GM21723 (cell line): ENCODE results near the gene NAB2.
"Not testable (repeated sequence)": the region's sequence is repeated elsewhere in the genome, so short reads cannot be mapped to it uniquely, and the experiment has no call there.

Experiments used
- ATAC-seq: cut with Tn5 transposase; IDR thresholded peaks from one replicate; pipeline ENCODE4 v1.9.1; 2021; ENCODE audit warnings: mild to moderate bottlenecking, moderate library complexity; ENCODE audit not compliant: unreplicated experiment

Gene NAB2, protein sequence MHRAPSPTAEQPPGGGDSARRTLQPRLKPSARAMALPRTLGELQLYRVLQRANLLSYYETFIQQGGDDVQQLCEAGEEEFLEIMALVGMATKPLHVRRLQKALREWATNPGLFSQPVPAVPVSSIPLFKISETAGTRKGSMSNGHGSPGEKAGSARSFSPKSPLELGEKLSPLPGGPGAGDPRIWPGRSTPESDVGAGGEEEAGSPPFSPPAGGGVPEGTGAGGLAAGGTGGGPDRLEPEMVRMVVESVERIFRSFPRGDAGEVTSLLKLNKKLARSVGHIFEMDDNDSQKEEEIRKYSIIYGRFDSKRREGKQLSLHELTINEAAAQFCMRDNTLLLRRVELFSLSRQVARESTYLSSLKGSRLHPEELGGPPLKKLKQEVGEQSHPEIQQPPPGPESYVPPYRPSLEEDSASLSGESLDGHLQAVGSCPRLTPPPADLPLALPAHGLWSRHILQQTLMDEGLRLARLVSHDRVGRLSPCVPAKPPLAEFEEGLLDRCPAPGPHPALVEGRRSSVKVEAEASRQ

DNA sequence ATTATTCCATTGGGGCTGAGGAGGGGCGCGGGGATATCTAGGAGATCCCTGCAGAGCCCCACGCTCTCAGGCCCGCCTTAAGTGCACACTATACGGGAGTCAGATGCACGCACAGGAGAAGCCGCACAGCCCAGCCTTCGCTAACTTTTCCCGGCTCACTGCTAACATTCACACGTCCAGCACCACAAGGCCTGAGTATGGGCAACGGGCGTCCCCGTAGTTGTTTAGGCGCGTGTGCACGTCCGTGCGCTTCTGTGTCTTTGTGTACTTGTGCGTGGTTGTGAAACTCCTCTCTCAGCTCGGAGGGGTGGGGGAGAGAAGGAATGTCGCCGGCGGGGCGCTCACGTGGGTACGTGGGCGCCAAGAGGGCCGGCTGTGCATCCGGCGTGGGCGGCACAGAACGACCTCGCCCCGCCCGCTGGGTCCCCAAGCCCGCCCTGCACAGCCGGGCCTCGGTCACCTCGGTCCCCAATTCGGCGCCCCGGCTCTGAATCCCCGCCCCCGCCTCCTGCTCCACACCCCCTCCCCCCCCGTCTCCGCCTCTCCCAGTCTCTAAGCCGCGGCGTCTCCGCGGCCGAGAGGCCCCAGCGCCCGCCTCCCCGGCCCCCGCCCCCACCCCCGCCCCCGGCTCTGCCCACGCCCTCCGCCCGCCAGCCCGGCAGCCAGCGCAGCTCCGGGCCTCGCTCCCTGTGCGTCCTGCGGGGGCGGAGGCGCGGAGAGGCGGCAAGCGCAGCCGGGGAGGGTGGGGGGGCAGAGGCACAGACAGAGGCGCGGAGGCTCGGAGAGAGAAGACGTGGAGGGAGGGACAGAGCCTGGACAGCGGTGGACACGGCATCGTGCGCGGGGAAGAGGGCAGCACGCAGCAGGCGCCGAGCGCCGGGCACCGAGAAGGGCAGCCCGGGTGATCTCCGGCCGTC is at the start of gene NAB2:
TSS of gene NAB2 (plus strand) at position 761 of the 917 bp plus-strand sequence. CDS start 158 bp downstream, outside the sequence.
- ATAC-seq, result peak; percentile 56

- no peak for ATAC-seq
Observed at GRCh38 chr12:57040211-57040610, 48.7 kb upstream of the NAB2 start.

DNA sequence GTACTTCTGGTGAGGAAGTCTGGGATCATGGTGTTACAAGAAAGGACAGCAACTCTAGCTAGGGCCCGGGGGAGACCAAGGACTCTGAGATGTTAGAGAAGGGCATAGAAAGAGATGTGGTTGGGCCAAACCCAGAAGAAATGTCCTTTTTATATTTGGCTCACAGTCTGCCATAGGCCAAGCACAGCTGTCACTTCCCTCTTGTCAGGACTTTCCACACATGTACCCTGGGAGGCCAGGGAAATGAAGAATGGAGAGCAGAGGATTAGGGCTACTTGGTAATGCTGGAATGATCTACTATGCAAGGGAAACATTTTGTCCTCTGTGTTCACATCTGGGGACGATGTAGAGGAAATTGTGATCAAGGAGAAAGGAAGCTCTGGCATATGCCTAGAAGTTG is 48.2 kb upstream of the NAB2 start:
- no peak for ATAC-seq

DNA sequence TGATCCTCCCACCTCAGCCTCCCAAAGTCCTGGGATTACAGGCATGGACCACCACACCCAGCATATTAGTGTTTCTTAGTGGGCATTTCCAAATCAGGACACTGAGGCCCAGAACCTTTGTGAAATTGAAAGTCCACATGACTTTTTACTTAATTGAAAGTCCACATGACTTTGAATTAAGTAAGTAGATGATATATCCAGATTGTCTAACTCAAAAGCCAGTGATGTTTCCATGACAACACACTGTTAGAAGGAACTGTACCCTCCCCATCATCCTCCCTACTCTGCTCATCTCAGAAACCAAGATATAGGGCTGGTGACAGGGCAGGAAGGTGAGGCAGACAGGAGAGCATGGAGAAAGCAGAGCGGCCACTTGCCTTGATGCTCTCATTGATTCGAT is 46.2 kb upstream of the NAB2 start:
- no peak for ATAC-seq

- ATAC-seq, result no peak
Observed at GRCh38 chr12:57044468-57044867, 44.4 kb upstream of the NAB2 start.

DNA sequence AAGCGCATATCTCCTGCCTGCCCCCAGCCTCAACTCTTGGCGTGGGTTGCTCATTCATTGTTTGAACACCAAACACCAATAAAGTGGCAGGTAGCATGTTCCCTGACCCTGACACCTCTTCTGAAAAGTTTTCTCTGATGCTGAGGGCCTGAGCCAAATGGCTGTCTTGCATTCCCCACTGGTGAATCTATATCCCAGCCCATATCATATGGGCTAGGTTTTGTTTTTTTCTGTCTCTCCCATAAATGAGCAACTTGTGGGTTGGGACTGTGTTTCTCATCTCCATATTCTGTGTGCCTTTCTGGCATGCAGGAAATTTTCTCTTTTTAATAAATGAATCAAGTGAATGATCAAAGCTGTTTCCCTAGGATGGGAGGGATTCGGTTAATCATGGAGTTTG is 44.0 kb upstream of the NAB2 start:
- ATAC-seq, result no peak

DNA sequence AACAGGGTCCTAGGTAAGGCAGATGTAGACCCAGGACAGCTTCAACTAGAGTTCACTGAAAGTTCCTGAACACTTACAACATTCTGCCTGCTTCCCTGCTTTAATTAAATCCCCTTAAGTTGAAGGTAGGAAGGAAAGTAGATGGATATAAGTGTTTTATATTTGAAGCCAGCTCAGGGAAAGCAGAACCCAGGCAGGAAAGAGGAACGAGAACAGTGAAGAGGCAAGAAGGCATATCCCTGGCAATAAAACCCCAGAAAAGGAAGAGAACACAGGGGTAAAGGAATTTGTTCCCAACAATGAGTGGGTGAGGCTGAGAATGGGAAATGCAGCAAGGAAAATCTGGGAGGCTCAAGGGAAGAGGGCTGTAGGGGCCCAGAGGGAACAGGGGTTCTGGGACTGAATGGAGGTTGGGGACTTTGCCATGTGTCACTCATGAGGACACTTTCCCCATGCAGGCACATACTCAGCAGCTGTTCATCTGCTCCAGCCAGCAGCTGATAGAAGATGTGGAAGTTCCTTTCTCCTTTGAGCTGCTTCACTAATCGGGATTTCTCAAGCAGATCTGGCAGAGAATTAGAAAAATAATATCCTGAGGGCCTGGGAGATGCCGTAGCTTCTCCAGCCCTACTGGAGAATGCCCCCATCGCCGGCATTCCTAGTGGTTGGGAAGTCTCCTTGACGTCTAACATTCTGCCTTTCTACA is 42.7 kb upstream of the NAB2 start:
- no peak for ATAC-seq

GRCh38 chr12:57046947-57047890 is 41.7 kb upstream of the NAB2 start:
- no peak for ATAC-seq

DNA sequence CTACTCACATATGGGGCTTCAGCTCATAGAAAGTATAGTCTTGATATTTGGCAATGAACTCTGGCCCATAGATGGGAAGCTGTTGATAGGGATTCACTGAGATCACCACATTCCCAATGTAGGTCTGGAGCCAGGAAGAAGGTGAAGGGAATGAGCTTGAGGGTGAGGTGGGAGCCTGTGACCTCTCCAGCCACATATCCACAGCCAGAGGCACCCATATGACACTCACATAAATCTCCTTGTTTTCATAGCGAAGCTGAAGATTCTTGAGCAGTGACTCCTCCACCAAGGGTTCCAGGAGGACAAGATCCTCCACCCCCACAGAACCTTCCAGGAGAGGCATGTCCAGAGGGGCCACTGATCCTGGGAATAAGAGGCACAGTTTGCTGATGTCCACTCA is 40.9 kb upstream of the NAB2 start:
- ATAC-seq, result no peak

- ATAC-seq, result no peak
Observed at GRCh38 chr12:57048423-57049118, 40.3 kb upstream of the NAB2 start.

DNA sequence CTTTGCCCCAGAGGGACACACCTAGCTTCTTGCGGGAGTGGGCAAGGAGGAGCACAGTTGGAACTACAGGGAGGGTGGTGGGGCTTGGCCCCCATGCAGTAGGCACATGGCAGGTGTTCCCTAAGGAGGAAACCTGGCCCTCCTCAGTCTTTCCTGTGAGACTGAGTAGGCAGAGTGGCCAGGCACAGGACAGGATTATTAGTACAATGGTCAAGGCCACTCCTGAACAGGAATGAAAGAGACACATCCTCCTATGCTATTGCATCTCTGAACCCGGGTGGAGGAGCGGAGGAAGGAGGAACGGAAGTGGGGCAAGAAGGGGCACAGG is 39.8 kb upstream of the NAB2 start:
- ATAC-seq, result no peak

DNA sequence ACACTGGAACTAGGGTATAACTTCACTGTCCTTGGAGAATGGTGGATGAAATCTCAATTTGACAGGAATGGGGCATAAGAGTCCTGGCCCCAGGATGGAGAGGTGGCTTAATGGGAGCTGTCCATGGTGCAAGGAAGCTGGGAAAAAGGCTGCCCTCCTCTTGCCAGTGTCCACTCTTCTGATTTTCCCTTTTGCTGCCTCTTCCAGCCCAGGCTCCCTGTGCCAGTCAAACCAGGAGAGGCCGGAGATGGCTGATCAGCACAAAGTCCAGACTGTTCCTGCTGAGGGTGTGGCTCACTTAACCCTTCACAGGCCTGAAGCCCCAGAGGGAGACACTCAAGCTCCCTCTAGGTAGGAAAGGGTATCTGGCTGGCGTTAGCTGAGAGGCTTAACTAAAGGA is 39.0 kb upstream of the NAB2 start, which contains the start of gene MYO1A:
TSS of gene MYO1A (minus strand) at position 240 of the 400 bp plus-strand sequence. CDS start 1,806 bp downstream, outside the sequence.
- ATAC-seq, result no peak

- no peak for ATAC-seq
Observed at GRCh38 chr12:57051011-57051410, 37.9 kb upstream of the NAB2 start.

- ATAC-seq, result not testable (repeated sequence)
Observed at GRCh38 chr12:57053146-57053545, 35.8 kb upstream of the NAB2 start.

GRCh38 chr12:57053901-57054300 is 35.0 kb upstream of the NAB2 start:
- ATAC-seq, result not testable (repeated sequence)

DNA sequence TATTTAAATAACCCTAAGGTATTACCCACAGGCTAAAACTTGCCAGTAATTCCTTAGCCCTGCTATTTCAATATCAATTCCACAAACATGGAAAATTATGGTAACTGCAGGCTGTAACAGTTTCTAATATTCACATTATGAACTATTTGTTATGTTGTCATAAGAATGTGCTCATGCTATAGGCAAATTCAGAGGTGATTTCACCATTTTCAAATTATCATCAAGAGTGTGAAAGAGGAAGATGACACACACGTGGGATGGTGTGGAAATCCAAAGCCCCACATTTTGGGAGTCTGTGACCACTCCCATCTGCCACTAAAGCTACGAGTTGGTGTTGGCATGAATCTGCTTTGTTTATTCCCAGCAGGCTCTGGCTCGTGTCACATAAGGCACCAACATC is 33.1 kb upstream of the NAB2 start:
- ATAC-seq, result no peak

GRCh38 chr12:57057067-57057751 is 31.7 kb upstream of the NAB2 start:
- ATAC-seq, result no peak

DNA sequence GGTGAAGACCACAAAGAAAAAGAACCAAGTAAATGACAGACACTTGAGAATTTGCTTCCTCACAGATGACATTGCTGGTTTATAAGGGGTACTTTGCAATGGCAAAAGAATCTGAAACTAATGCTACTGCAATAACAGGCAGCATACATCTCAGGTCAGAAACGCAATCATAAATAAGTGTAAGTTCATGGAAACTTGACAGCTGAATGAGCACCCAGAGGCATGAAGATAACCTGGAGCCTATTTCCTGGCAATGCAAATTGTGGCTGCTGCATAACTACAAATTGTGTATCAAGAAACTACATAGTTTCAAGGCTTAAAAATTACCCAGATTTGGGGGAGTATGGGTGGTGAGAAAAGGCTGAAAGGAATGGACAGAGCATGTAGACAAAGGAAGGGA is 30.5 kb upstream of the NAB2 start:
- ATAC-seq, result no peak
